Measurements from ENCODE around the gene NDUFAF2. TPM values are rescaled to one million over a fixed set of nuclear protein-coding genes. Genes with fewer than 3 reads are reported as not detected.
"Not testable (repeated sequence)": the region's sequence is repeated elsewhere in the genome, so short reads cannot be mapped to it uniquely, and the experiment has no call there.

The NDUFAF2 gene
- total RNA-seq, 4 donors from 2014 or later, result 5.4 to 56.1 (median 7.3) TPM

DNA sequence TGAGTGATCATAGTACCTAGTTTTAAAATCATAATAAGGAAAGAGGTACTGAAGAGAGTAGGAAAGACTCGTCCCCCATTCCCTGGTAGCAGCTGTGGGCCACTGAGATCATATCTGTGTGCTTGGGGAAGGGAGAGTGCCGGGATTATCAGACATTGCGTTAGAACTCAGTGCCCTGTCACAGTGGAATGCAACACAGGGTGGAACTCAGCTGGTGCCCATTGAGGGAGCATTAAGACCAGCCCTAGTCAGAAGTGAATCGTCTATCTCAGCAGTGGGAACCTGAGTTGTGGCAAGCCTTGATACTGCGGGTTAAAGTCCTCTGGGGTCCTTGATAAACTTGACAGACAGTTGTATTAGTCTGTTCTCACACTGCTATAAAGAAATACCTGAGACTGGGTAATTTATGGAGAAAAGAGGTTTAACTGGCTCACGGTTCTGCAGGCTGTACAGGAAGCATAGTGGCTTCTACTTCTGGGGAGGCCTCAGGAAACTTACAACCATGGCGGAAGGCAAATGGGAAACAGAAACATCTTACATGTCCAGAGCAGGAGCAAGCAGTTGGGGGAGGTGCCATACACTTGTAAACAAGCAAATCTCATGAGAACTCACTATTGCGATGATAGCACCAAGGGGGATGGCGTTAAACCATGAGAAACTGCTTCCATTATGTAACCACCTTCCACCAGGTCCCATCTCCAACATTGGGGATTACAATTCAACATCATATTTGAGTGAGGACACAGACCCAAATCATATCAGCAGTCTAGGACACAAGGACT is 33.1 kb downstream of the NDUFAF2 start:
- no peak overlapping the region for H3K4me3 ChIP-seq
- H3K9me3 ChIP-seq, result no peaks in the 10 kb centered on the region
- DNase-seq, result no peak
- no peaks in the 10 kb centered on the region for H3K27me3 ChIP-seq
- H3K4me1 ChIP-seq, result no peaks in the 10 kb centered on the region
- no peak overlapping the region for H3K27ac ChIP-seq
- no peaks in the 10 kb centered on the region for H3K36me3 ChIP-seq
- TF ChIP-seq, protein P1, sequence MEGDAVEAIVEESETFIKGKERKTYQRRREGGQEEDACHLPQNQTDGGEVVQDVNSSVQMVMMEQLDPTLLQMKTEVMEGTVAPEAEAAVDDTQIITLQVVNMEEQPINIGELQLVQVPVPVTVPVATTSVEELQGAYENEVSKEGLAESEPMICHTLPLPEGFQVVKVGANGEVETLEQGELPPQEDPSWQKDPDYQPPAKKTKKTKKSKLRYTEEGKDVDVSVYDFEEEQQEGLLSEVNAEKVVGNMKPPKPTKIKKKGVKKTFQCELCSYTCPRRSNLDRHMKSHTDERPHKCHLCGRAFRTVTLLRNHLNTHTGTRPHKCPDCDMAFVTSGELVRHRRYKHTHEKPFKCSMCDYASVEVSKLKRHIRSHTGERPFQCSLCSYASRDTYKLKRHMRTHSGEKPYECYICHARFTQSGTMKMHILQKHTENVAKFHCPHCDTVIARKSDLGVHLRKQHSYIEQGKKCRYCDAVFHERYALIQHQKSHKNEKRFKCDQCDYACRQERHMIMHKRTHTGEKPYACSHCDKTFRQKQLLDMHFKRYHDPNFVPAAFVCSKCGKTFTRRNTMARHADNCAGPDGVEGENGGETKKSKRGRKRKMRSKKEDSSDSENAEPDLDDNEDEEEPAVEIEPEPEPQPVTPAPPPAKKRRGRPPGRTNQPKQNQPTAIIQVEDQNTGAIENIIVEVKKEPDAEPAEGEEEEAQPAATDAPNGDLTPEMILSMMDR (IDR thresholded peaks at IDR 0.05), result no peak
- TF ChIP-seq POLR2A (IDR thresholded peaks at IDR 0.05), result no peak

DNA sequence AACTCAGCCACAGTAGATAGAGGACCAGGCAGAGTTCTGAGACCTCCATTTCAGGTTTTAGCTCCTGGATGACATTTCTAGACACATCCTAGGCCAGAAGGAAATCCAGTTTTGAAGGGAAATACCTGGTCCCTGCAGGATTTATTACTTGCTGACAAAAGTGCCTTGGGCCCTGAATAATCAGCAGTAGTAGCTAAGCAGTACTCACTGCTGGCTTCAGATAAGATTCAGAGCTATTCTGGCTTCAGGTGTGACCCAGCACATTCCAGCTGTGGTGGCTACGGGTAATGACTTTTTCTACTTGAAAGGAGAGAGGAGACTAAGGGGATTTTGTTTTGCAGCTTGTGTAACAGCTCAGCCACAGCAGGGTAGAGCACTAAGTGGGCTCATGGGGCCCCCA is 34.0 kb downstream of the NDUFAF2 start:
- H3K36me3 ChIP-seq, result no peaks in the 10 kb centered on the region
- TF ChIP-seq, protein P1 (IDR thresholded peaks at IDR 0.05), result no peak
- no peak for TF ChIP-seq POLR2A (IDR thresholded peaks at IDR 0.05)
- H3K27me3 ChIP-seq, result no peaks in the 10 kb centered on the region
- DNase-seq, result no peak
- no peak overlapping the region for H3K27ac ChIP-seq
- H3K4me1 ChIP-seq, result no peaks in the 10 kb centered on the region
- H3K9me3 ChIP-seq, result no peaks in the 10 kb centered on the region
- no peak overlapping the region for H3K4me3 ChIP-seq

DNA sequence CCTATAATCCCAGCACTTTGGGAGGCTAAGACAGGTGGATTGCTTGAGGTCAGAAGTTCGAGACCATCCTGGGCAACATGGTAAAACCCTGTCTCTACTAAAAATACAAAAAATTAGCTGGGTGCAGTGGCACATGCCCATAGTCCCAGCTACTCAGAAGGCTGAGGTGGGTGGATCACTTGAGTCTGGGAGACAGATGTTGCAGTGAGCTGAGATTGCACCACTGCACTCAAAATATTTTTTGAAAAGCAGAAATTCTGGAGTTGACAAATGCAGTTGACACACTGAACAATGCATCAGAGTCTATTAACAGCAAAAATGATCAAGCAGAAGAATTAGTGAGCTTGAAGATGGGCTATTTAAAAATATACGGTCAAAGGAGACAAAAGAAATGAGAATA is 35.5 kb downstream of the NDUFAF2 start:
- TF ChIP-seq, protein P1 (IDR thresholded peaks at IDR 0.05), result no peak
- no peak for TF ChIP-seq POLR2A (IDR thresholded peaks at IDR 0.05)
- no peak overlapping the region for H3K4me3 ChIP-seq
- H3K9me3 ChIP-seq, result no peaks in the 10 kb centered on the region
- H3K36me3 ChIP-seq, result no peaks in the 10 kb centered on the region
- no peak overlapping the region for H3K27ac ChIP-seq
- DNase-seq, result no peak
- H3K27me3 ChIP-seq, result no peaks in the 10 kb centered on the region
- no peaks in the 10 kb centered on the region for H3K4me1 ChIP-seq

DNA sequence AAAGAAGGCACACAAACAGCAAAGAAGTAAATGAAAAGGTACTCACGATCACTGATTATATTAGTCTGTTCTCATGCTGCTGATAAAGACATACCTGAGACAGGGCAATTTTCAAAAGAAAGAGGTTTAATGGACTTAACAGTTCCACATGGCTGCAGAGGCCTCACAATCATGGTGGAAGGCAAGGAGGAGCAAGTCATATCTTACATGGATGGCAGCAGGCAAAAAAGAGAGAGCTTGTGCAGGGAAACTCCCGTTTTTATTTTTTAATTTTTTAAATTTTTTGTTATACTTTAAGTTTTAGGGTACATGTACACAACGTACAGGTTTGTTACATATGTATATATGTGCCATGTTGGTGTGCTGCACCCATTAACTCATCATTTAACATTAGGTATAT is 37.1 kb downstream of the NDUFAF2 start:
- DNase-seq, H3K27me3 ChIP-seq, H3K4me1 ChIP-seq: not testable (repeated sequence)

DNA sequence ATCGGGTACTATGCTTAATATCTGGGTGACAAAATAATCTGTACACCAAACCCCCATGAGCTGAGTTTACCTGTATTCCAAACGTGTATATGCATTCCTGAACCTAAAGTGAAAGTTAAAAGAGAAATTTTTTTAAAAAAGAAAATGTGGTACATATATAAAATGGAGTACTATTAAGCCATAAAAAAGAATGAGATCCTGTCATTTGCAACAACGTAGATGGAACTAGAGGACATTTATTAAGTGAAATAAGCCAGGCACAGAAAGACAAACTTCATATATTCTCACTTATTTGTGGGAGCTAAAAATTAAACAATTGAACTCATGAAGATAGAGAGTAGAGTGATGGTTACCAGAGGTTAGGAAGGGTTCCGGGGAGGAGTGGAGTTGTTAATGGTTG is 44.8 kb downstream of the NDUFAF2 start:
- TF ChIP-seq, protein P1 (IDR thresholded peaks at IDR 0.05), result no peak
- no peak for TF ChIP-seq POLR2A (IDR thresholded peaks at IDR 0.05)

More for the DNA sequence above, 37.1 kb downstream of the NDUFAF2 start:
- not testable (repeated sequence) for H3K36me3 ChIP-seq, H3K4me3 ChIP-seq, H3K9me3 ChIP-seq, H3K27ac ChIP-seq

DNA sequence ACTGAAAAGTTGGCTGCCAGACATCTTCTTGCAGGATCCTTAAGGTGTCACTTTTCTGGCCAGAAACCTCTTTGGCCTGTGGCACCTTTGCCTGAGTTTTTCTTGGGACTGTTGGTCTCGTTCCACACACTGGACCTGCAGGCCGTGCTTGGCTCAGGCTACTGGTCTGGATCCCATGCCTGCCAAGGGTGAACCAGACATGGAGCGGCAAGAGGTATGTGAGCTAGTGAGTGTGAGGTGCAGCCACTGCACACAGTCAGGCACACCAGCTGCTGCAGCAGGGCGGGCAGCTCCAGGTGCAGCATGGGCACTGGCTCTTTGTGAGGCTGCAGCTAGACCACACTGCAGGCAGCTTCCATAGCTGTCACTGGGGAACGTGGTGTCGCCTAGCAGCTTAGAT is 47.9 kb downstream of the NDUFAF2 start:
- TF ChIP-seq, protein P1 (IDR thresholded peaks at IDR 0.05), result no peak
- TF ChIP-seq POLR2A (IDR thresholded peaks at IDR 0.05), result no peak
- Histone ChIP-seq H3K4me1 (no peaks in the 10 kb centered on the region), H3K4me3 (no peak overlapping the region), H3K9me3 (peaks cover 0 to 14% (median 2%) of the 10 kb centered on the region in 4 donors), H3K27me3 (no peaks in the 10 kb centered on the region), H3K36me3 (no peaks in the 10 kb centered on the region), H3K27ac (no peak overlapping the region)
- no peak for DNase-seq

More for the DNA sequence above, 44.8 kb downstream of the NDUFAF2 start:
- Histone ChIP-seq H3K27me3 (no peaks in the 10 kb centered on the region), H3K27ac (no peak overlapping the region), H3K36me3 (no peaks in the 10 kb centered on the region), H3K4me1 (no peaks in the 10 kb centered on the region), H3K4me3 (no peak overlapping the region), H3K9me3 (peaks cover 0 to 14% (median 2%) of the 10 kb centered on the region in 4 donors)
- DNase-seq, result no peak

Measured in Peyer's patch (tissue), 4 donors.